ENCODE results near the gene SCAND1. TPM values are rescaled to one million over a fixed set of nuclear protein-coding genes. Genes with fewer than 3 reads are reported as not detected.

The SCAND1 gene
- total and polyA plus RNA-seq, 8 donors = 24.2 to 224 (median 38.8) TPM

GRCh38 chr20:35984382-35984781 is 30.1 kb upstream of the SCAND1 start:
- Histone ChIP-seq H3K36me3 (no peaks in the 10 kb centered on the region), H3K9me3 (no peaks in the 10 kb centered on the region), H3K4me1 (no peaks in the 10 kb centered on the region), H3K4me3 (no peak overlapping the region), H3K27ac (no peak overlapping the region), H3K27me3 (no peaks in the 10 kb centered on the region)
- ATAC-seq (no peak), DNase-seq (no peak), FAIRE-seq (no peak)
- 72 to 74% methylated on average over 6 of the region's 6 CpGs for WGBS, 2 donors
- intact Hi-C loops (cut with DNase I) = no loop called here
- no peak for TF ChIP-seq CTCF (IDR thresholded peaks at IDR 0.05)

- TF ChIP-seq CTCF (IDR thresholded peaks at IDR 0.05) = no peak
- Histone ChIP-seq H3K4me1 (no peaks in the 10 kb centered on the region), H3K27ac (no peak overlapping the region), H3K4me3 (no peak overlapping the region), H3K9me3 (no peaks in the 10 kb centered on the region), H3K27me3 (no peaks in the 10 kb centered on the region), H3K36me3 (no peaks in the 10 kb centered on the region)
- intact Hi-C loops (cut with DNase I) = no loop called here
- FAIRE-seq (no peak), DNase-seq (no peak), ATAC-seq (no peak)
- WGBS, 2 donors = 62 to 63% methylated on average over 3 of the region's 3 CpGs
These were observed 27.7 kb upstream of the SCAND1 start for GRCh38 chr20:35981969-35982368.

- no peak overlapping the region for H3K27ac ChIP-seq
- TF ChIP-seq CTCF (IDR thresholded peaks at IDR 0.05) = no peak
- H3K4me1 ChIP-seq = no peaks in the 10 kb centered on the region
- no peak for ATAC-seq
- H3K4me3 ChIP-seq = no peak overlapping the region
- 52 to 68% methylated on average over 5 of the region's 5 CpGs for whole genome bisulfite sequencing, 2 donors
- no peak for DNase-seq
- intact Hi-C loops (cut with DNase I) = no loop called here
- FAIRE-seq = no peak
- no peaks in the 10 kb centered on the region for H3K27me3 ChIP-seq
- H3K36me3 ChIP-seq = no peaks in the 10 kb centered on the region
- no peaks in the 10 kb centered on the region for H3K9me3 ChIP-seq
These were observed 25.2 kb upstream of the SCAND1 start for GRCh38 chr20:35979544-35979943.

GRCh38 chr20:35978041-35978513 is 23.8 kb upstream of the SCAND1 start:
- no peak for TF ChIP-seq CTCF (IDR thresholded peaks at IDR 0.05)
- ATAC-seq (peak in 1 of 4 donors; percentile 20), DNase-seq (no peak), FAIRE-seq (no peak)
- Histone ChIP-seq H3K36me3 (no peaks in the 10 kb centered on the region), H3K27me3 (no peaks in the 10 kb centered on the region), H3K9me3 (no peaks in the 10 kb centered on the region), H3K27ac (no peak overlapping the region), H3K4me1 (no peaks in the 10 kb centered on the region), H3K4me3 (no peak overlapping the region)
- WGBS, 2 donors = 83 to 90% methylated on average over 9 of the region's 9 CpGs
- intact Hi-C loops (cut with DNase I) = no loop called here

- Histone ChIP-seq H3K4me1 (no peaks in the 10 kb centered on the region), H3K27me3 (no peaks in the 10 kb centered on the region), H3K4me3 (no peak overlapping the region), H3K36me3 (no peaks in the 10 kb centered on the region), H3K9me3 (no peaks in the 10 kb centered on the region), H3K27ac (no peak overlapping the region)
- 66 to 75% methylated on average over 9 of the region's 9 CpGs for WGBS, 2 donors
- FAIRE-seq = no peak
- intact Hi-C loops (cut with DNase I) = no loop called here
- ATAC-seq = peak in 1 of 4 donors; percentile 37
- DNase-seq = no peak
- TF ChIP-seq CTCF (IDR thresholded peaks at IDR 0.05) = no peak
These were observed 21.5 kb upstream of the SCAND1 start for GRCh38 chr20:35975576-35976373.

Measured in pancreas (tissue), 10 donors.